Measurements from ENCODE around the gene PDYN.
"Not testable (repeated sequence)": the region's sequence is repeated elsewhere in the genome, so short reads cannot be mapped to it uniquely, and the experiment has no call there.

The PDYN gene

GRCh38 chr20:1993986-1994385 lies at the start of gene PDYN:
Gene PDYN, minus strand, starts transcription at chr20:1994058. Its CDS starts 10,974 bp downstream, at chr20:1983084.
- no peak for DNase-seq

- no peak for DNase-seq
These were observed 48.5 kb upstream of the PDYN start for GRCh38 chr20:2042400-2042799.

GRCh38 chr20:2038161-2038560 lies 44.3 kb upstream of the PDYN start:
- DNase-seq = no peak

GRCh38 chr20:2037296-2037914 lies 43.5 kb upstream of the PDYN start:
- no peak for DNase-seq

GRCh38 chr20:2036357-2036756 lies 42.5 kb upstream of the PDYN start:
- not testable (repeated sequence) for DNase-seq

GRCh38 chr20:2032168-2032567 lies 38.3 kb upstream of the PDYN start:
- DNase-seq = no peak

GRCh38 chr20:2026514-2026913 lies 32.7 kb upstream of the PDYN start:
- DNase-seq = no peak

- no peak for DNase-seq
These were observed 32.1 kb upstream of the PDYN start for GRCh38 chr20:2026004-2026403.

- no peak for DNase-seq
These were observed 29.3 kb upstream of the PDYN start for GRCh38 chr20:2023151-2023550.

- no peak for DNase-seq
These were observed 28.3 kb upstream of the PDYN start for GRCh38 chr20:2022163-2022562.

- no peak for DNase-seq
These were observed 16.7 kb upstream of the PDYN start for GRCh38 chr20:2010533-2010932.

GRCh38 chr20:2006452-2007361 lies 12.8 kb upstream of the PDYN start:
- no peak for DNase-seq

GRCh38 chr20:2005831-2006426 lies 12.1 kb upstream of the PDYN start:
- DNase-seq = peak; percentile 17

- DNase-seq = no peak
These were observed 11.5 kb upstream of the PDYN start for GRCh38 chr20:2005359-2005758.

GRCh38 chr20:2004171-2004570 lies 10.3 kb upstream of the PDYN start:
- no peak for DNase-seq

GRCh38 chr20:2002365-2002764 lies 8.5 kb upstream of the PDYN start:
- DNase-seq = no peak

GRCh38 chr20:2001119-2001518 lies 7.3 kb upstream of the PDYN start:
- no peak for DNase-seq

GRCh38 chr20:2000285-2000684 lies 6.4 kb upstream of the PDYN start:
- no peak for DNase-seq

- no peak for DNase-seq
These were observed 4.9 kb upstream of the PDYN start for GRCh38 chr20:1998715-1999114.

GRCh38 chr20:1998193-1998520 lies 4.3 kb upstream of the PDYN start:
- DNase-seq = no peak

- no peak for DNase-seq
These were observed 3.8 kb upstream of the PDYN start for GRCh38 chr20:1997483-1998192.

- DNase-seq = no peak
These were observed 1.9 kb upstream of the PDYN start for GRCh38 chr20:1995531-1996310.

- no peak for DNase-seq
These were observed 769 bp upstream of the PDYN start for GRCh38 chr20:1994627-1995026.
